ENCODE measurements around the gene GBF1.
"Not testable (repeated sequence)": the region's sequence is repeated elsewhere in the genome, so short reads cannot be mapped to it uniquely, and the experiment has no call there.

GBF1 gene

DNA sequence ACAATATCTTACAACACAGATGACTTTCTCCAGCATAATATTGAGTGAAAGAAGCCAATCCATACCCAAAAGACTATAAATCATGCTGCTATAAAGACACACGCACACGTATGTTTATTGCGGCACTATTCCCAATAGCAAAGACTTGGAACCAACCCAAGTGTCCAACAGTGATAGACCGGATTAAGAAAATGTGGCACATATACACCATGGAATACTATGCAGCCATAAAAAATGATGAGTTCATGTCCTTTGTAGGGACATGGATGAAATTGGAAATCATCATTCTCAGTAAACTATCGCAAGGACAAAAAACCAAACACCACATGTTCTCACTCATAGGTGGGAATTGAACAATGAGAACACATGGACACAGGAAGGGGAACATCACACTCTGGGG is 63.0 kb downstream of the GBF1 start:
- not testable (repeated sequence) for DNase-seq (ENCODE audit: low read depth)

DNA sequence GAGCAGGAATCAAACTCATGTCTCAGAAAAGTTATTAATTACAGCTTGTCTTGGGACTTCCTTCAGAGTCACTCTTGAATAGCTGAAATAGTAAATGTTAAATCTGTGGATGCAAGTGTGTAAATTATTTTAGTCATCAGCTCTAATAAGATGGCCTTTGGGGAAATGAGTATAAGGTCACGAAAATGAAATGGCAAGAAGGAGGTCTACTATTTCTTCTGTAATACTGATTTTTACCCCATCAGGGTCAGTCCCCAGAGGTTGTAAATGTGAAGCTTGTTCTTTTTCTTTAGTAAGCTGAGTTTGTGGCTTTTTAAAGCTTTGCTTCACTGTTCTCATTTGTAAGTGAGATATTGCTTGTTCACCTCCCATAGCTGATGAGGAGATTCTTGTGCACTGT is 63.9 kb downstream of the GBF1 start:
- no peak for DNase-seq (ENCODE audit: low read depth)

DNA sequence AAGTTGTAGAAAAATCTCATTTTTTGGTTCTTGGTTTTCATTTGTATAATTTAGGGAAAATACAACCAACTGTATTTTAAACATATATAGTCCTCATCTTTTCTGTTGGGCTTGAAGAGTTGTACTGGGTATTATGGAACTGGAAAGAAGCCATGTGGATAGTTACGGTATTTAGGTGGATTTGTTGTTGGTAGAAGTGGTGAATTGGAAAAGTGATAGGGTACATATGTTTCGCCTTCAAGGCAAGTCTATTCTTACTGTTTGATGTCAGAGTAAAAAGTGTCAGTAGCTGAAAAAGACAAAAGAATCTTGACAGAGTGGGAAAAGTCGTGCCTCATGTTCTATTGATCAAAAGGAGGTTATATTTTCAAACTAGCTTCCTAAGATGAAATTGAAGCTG is 64.6 kb downstream of the GBF1 start:
- DNase-seq (ENCODE audit: low read depth), result no peak

DNA sequence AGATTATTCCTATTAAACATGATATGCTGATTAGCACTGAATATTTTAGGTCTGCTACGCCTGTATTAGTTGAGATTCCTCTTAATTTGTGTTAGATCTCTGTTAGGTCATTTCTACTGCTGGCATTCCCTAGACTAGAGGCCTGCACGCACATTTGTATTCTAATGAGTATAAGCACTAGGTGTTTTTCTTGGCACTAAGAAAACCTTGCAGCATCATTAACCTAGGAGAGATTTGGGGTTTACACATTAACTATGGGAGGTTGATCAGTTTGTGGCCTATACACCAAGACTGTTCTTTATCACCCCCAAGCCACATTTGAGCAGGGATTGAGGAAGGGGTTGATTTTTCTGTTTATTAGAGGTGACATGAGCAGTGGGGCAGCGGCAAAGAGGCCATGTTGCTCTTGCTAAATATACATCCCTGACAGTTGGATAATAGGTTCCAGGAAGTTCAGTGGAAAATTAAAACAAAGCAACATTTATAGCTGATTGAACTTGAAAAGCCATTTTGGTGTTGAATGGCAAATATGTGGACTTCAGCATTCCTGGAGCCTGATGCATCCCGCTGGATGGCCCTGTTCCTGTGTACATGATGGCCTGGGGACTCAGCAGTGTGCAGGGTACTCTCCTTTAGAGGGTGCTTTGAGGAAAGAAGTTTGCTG is 65.2 kb downstream of the GBF1 start:
- DNase-seq (ENCODE audit: low read depth), result no peak

DNA sequence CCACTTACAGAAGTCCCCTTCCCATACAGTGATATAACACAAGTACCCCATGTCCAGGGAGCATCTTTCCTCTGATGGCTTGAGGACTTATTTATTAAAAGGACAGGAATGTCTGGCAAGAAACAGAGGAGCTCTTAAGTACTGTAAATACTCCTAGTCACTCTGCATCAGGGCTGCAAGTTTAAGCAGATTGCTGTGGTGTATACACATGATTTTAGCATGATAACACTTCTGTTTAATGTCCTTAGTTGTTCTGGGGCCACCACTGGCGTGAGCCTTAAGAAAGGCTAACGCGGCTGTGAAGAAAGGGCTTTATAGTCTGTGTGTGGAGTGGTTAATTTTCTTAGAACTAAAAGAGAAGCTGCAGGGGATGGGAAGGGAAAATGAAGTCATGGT is 65.7 kb downstream of the GBF1 start:
- no peak for DNase-seq (ENCODE audit: low read depth)

DNA sequence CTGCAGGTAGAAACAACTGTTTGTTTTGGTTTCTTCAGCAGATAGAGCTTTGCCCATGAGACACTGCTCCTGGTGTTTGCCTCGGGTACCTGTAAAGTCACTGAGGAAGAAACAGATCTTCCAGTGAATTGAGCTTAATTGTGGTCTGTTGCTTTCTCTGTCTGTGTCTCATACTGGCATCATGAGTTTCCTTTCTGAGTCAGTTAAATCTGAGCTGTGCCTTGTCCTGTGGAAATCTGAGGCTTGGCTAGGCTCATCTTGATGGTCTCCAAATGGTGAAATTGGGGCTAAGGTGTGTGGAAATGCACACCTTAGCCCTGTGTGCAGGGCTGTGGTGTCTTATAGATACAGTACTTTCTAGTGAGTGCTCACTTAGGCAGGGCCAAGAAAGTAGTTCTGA is 67.4 kb downstream of the GBF1 start:
- DNase-seq (ENCODE audit: low read depth), result no peak

DNA sequence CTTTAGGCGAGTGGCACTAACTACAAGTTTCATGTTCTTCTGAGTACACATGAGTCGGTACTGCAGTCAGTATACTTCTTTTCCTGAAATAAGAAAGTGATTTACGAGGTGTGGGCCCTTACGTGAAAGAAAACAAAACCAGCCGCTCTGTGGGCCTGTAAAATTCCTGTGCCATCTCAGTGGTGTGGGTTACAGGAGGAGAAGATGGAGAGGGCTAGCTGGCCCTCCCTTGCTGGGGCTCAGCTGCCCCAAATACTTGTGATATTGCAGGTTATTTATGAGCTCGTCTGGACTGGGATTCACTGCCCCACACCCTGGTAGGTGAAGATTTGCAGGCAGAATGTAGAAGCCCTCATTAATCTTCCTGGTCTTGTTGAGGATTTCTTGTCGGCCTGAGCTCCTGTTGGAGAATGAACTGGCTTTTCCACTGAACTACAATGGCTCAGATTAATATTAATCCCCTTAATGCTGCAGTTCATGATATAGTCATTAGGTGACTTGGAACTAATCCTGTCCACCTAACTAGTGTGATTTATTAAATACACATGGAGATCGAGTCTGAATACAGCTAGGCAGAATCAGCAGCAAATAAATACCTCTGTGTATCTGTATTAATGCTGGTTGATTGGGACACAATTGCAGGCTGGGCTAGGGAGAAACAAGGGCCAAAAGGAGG is 68.0 kb downstream of the GBF1 start:
- DNase-seq (ENCODE audit: low read depth), result no peak

DNA sequence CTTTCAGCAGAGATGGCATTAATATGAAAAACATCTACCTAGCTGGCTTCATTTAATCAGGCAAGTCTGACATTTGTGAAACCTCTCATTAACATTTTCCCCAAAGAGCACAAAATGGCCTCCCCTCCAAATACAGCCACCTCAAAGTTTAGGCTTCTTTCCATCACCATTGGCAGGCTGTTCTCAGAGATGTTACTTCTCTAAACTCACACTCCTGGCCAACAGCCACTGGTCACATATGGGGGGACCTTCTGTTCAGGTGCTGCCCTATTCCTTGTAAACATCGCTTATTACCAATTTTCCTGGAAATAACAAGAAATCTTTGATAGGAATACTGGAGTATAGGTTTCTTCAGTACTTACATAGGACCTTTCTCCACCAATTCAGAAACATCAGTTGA is 69.5 kb downstream of the GBF1 start:
- no peak for DNase-seq (ENCODE audit: low read depth)

DNA sequence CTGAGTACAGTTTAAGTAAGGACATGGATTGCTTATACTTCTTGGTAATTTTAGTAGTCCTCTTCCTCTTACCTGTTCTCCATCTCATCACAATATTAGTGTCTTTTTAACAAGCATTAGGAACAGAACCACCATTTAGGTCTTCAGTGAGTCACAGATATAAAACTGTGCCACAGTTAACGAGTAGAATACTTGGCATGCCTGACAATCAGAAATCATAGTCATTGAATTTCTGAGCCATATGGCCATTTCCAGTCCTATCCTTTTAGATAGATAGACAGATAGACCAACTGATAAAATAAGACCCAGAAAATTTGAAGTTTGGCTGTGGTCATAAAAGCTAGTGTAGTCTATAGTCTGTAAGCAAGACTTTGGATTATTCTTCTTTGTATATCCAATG is 71.1 kb downstream of the GBF1 start:
- DNase-seq (ENCODE audit: low read depth), result no peak

DNA sequence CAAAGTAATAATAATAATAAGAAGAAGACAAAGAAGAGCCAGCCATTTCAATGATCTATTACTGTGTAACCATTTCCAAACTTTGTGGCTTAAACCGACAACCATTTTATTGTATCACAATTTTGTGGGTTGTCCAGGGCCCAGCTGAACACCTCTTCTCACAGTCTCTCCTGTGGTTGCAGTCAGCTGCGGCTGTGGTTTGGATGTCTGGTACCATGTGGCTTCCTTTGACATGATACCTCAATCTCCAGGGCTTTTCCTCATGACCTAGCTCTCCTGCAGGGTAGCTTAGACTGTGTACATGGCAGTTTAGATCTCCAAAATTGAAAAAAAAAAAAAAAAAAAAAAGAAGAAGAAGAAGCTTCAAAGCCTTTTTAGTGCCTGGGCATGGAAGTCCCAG is 77.6 kb downstream of the GBF1 start:
- DNase-seq (ENCODE audit: low read depth), result no peak

DNA sequence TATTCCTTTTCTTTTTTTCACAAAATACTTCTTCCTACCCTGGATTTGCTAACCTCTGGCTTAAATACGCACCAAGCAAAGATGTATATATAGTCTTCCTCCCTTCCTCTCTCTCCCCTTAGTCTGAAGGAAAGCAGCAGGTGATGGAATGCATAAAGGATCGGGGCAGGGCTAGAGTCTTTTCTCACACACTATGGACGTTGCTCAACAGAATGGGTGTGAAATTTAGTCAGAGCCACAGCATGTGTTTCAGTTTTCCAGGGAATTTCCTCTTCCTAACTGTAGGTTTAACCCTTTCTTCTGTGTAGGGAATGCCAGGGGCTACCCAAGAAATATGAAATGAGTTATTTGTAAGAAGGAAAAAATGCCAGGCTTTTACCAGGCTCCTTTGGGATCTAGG is 78.7 kb downstream of the GBF1 start:
- DNase-seq (ENCODE audit: low read depth), result no peak

DNA sequence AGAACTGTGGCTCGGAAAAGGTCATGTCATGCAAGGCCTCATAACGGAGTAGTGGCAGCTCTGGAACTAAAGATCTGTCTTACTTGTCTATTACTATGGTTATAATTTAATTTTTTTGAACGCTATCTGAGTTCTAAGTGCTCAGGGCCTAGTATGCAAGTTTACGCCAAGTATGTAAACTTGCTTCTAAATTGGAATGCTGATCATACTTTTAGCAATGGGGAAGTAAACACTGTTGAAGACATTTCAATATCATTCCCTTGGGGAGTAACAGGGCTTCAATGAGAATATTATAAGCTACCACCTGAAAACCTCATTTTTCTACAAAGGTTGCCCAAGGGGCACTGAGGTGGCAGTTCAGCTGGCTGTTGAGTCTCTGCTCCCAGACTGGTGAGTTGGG is 80.7 kb downstream of the GBF1 start:
- no peak for DNase-seq (ENCODE audit: low read depth)

DNA sequence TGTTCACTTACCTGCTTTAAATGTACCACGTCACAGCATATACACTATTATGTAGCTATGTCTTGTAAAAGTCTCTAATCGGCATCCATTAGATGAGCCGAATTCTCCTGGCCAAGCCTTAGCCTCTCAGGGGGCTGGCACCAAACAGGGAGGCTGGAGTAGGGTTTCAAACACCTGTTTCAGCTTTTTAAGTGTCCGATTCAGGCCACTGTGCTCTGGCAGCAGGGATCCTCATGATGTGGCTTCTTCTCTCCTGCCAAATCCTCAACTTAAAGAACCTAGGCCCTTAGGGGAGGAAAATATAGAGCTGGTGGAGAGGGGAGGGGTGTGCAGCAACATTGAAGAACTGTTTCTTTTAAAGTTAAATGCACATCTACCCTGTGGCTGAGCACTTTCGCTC is 81.7 kb downstream of the GBF1 start:
- DNase-seq (ENCODE audit: low read depth), result no peak

DNA sequence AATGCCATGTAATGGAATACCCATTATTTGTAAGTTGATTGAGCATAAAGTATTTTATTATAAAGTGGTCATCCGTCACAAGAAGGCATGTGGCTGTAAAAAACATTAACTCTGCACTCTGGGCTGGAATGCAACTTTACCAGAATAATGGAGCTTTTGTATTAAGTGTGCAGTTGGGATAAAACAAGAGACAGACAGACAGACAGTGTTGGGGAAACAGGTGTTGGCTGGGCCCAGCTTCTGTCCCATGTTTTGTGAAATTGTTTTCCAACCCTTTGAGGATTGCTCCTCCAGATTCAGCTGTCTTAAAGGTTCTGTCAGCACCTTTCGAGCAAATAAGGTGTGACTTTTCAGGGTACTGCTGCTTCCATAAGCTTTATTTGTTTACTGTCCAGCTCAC is 82.3 kb downstream of the GBF1 start:
- DNase-seq (ENCODE audit: low read depth), result no peak

DNA sequence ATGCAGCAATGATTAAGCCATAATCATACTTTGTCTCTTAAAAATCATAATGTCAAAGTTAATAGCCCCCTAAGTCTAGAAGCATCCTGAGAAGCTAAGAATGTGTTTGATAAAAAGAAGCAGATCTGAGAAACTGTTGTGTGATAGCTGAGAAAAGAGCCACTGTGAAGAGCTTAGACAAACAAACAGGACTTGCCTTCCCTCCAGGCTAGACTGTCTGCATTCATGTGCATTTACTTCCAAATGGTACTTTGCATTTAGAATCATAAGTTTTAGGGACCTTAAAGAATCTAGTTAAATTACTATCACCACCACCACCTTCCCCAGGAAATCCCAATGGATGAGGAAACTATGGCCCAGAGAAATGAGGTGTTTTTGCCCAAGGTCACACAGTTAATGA is 87.4 kb downstream of the GBF1 start:
- no peak for DNase-seq (ENCODE audit: low read depth)

DNA sequence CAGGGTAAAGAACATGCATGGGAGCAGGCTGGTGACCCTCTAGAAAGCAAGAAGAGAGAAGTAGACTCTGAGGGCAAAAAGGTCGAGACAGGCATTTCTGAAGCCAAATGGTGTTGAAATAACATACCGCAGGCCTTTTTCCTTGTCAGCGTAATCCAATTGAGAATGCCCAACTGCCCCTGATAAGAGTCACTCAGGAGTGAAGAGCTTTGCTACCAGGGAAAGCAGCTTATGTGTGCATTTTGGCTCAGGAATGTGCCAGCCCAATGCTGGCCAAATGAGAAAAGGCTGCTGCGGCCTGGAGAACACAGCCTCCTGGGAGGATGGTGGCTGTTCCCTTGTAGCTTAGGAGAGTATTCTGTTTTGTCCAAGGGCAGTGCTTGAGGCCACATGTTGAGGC is 88.8 kb downstream of the GBF1 start:
- no peak for DNase-seq (ENCODE audit: low read depth)

DNA sequence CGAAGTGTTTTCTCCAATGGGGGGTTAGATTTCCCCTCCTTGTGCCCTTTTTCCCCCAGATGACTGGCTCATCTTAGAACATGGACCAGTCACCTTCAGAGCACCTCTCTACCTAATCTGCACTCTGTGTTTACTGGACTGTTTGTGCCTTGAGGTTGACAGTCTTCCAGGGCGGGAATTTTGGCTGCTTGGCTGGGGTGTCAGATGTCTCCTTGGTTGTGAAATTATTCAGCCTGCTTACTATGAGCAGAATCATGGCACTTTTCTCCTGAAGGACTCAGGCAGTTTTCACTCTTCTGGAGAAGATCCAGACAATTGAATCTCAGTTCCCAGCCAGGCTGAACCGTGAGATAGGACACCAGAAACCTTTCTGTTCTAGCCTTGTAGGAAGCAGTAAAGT is 89.9 kb downstream of the GBF1 start:
- DNase-seq (ENCODE audit: low read depth), result no peak

DNA sequence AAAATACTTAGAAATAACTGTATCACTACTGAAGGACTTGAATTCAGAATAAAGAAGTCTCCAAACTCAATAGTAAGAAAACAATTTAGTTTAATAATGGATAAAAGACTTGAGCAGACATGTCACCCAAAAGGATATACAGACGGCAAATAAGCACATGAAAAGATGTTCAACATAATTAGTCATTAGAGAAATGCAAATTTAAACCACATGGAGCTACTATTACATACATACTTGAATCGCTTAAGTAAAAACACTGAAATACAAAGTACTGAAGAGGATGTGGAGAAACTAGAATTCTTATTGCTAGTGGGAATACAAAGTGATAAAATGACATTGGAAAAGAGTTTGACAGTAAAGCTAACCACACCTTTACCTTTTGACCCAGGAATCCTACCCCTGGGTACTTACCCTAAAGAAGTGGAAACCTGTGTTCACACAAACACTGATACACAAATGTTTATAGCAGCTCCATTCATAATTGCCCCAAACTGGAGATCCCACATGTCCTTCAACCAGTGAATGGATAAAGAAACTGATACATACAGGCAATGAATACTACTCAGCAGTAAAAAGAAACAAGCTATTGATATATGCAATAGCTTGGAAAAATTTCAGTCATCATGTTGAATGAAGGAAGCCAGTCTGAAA is 95.8 kb downstream of the GBF1 start:
- DNase-seq (ENCODE audit: low read depth), result no peak

DNA sequence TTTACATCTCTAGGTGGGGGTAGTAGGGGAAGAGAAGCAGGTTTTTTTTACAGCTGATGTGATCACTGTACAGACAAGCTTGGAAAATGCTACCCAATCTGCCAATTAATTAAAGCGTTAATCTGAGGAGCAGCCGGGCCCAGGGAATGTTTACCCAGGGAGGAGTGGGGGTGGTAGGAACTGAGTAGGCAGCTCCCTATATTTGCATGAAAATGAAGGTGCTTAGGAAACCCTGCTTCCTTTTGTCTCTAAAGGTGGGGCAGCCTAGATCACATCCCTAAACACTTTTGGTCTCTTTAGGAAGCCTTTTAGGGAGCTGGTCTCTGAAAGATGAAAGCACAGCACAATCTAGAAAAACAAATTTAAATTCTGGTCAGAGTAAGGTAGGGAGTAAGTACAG is 97.1 kb downstream of the GBF1 start:
- DNase-seq (ENCODE audit: low read depth), result no peak

DNA sequence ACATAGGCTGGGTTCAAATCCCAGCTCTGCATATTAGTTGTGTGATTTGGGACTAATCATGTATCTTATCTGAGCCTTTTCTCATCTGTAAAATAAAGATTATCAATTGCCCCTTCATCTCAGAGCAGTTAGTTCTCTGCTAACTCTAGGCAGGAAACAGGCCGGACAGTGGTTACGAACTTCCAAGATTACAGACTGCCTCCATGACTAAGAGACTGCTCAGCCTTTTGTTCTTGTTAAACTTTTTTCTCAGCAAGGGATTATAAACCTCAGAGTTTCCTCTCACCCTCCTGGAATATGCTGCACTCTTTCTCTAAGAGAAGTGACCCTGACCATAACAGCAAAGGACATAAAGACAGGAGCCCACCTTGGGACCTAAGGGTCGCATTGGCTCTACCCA is 97.6 kb downstream of the GBF1 start:
- DNase-seq (ENCODE audit: low read depth), result no peak

DNA sequence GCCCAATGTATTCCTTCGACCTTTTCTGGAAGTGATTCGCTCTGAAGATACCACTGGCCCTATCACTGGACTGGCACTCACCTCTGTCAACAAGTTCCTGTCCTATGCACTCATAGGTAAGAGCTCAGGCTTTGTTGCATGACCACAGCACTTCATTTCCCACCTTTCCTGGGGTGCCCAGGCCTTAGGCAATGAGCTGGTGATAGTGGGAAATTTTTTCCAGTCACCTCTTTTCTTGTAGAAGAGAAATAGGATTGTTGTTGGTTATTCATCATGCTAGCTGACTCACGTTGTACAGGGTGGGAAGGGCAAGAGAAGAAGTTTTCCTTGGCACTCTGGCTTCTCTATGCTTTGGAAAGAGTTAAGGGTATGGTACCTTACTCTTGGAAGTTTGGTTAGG is 98.7 kb downstream of the GBF1 start:
- no peak for DNase-seq (ENCODE audit: low read depth)

DNA sequence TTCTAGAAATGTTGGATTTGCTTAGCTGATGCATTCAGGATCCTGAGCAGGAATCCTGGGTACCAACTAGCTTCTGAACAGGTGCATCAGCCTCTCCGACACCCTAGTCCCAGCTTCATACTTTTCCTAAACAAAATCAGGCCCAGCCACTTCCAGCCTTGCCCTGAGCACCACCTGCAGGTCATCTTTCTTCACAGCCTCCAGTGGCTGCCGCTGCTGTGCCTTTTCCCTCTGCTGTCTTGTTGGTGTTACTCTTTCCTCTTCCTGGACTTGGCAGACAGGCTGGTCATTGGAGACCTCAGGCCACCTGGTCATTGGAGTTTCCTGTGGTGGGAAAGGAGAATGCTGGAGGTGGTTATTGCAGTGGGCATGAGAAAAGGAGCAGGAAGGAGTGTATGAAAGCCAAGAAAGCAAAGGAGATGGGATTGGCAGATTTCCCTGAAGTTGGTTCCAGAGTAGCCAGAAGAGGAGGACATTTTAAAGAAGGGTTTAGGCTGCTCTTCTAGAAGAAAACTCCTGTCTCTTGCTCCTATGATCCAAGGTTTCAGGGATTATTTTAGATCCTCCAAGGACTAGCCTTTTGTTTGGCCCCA is 102.0 kb downstream of the GBF1 start:
- DNase-seq (ENCODE audit: low read depth), result no peak

DNA sequence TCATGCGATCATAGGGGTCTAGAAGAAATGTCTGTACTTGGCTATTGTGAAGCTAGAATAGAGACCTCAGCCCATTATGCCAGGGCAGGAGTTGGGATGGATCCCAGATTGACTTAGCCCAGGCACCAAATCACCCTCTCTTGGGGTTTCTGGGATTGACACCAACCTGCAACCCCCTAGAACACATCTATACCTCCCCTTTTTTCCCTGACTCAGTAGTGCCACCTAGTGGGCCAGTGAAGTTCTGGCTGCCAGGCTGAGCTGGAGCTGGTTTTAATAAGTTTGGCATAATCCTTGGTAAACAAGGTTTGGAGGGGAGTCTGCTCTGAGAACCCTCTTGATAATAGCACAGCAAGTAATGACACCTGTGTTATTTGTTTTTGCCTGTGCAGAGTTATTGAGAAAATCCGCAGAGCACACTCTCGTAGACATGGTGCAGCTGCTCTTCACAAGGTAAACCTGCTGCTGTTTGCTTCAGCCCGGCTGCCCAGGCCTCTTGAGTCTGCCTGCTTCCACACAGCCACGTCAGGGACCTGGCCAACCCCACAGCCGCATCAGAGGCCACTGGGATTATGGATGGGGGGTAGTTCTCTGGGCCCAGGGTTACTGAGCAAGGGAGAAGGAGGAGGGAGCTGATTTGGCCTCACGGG is 106.9 kb downstream of the GBF1 start:
- DNase-seq (ENCODE audit: low read depth), result no peak
